ENCODE data around the gene CD276.

The CD276 gene

GRCh38 chr15:73679964-73680363 lies 4.2 kb upstream of the CD276 start:
- H3K4me1 Mint-ChIP-seq (ENCODE audit: low read depth): peaks cover 18% of the 10 kb centered on the region
- no peak overlapping the region for H3K4me3 Mint-ChIP-seq
- no peaks in the 10 kb centered on the region for H3K36me3 Mint-ChIP-seq
- H3K27ac Mint-ChIP-seq: no peak overlapping the region
- H3K27me3 Mint-ChIP-seq: peaks cover 19% of the 10 kb centered on the region
- no peaks in the 10 kb centered on the region for H3K9me3 Mint-ChIP-seq (ENCODE audit: low read depth)

DNA sequence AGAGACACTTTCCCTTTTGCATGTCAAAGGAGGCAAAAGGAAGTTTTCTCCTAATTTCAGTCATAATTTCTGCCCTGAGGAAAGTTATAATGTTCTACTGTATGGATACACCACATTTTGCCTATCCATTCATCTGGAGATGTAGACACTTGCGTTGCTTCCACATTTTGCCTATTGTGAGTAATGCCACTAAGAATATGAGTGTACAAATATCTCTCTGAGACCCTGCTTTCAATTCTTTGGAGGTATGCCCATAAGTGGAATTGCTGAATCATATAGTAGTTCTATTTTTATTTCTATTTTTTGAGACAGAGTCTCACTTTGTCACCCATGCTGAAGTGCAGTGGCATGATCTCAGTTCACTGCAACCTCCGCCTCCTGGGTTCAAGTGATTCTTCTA lies 3.6 kb upstream of the CD276 start:
- H3K4me1 Mint-ChIP-seq (ENCODE audit: low read depth): peaks cover 23% of the 10 kb centered on the region
- no peaks in the 10 kb centered on the region for H3K36me3 Mint-ChIP-seq
- H3K27me3 Mint-ChIP-seq: peaks cover 21% of the 10 kb centered on the region
- H3K9me3 Mint-ChIP-seq (ENCODE audit: low read depth): no peaks in the 10 kb centered on the region
- no peak overlapping the region for H3K4me3 Mint-ChIP-seq
- no peak overlapping the region for H3K27ac Mint-ChIP-seq

- H3K36me3 Mint-ChIP-seq: no peaks in the 10 kb centered on the region
- peaks cover 26% of the 10 kb centered on the region for H3K27me3 Mint-ChIP-seq
- no peak overlapping the region for H3K27ac Mint-ChIP-seq
- no peaks in the 10 kb centered on the region for H3K9me3 Mint-ChIP-seq (ENCODE audit: low read depth)
- no peak overlapping the region for H3K4me3 Mint-ChIP-seq
- H3K4me1 Mint-ChIP-seq (ENCODE audit: low read depth): peaks cover 23% of the 10 kb centered on the region
Measured at GRCh38 chr15:73681063-73681462, 3.1 kb upstream of the CD276 start.

DNA sequence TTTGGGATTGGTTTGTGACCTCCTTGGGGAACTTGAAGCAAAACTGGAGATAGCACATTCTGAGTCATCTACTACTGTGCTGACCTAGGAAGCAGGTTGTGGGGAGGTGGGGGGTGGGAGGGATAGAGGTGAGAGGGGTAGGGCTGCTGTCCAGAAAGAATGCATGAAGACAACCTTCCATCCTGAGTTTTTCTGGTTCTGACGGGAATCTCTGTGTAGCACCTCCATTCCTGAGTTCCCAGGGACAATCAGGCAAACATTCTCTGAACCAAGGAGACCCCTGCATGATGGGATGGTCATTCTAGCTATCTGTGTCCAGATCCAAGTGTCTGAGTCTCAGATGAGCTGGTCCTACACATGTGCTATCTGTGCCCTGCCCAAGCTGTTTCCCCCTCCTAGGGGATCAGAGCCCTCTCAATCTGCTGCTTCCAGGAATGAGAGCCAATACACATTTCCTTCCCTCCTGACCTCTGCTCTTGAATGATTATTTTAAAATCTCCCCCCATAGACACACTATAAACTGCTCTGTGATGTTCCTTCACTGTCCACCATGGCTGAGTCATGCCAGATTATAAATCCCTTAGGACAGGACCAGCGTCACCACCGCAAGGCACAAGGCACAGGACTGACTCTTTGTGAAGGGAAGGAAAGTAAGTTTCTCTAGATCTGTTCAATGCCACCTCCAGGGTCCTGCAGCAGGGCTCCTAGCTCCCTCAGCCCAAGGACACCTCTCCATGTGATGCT lies 2.2 kb upstream of the CD276 start:
- Mint-ChIP-seq H3K4me3 (no peak overlapping the region), H3K27me3 (peaks cover 33% of the 10 kb centered on the region), H3K4me1 (ENCODE audit: low read depth) (peaks cover 23% of the 10 kb centered on the region)

DNA sequence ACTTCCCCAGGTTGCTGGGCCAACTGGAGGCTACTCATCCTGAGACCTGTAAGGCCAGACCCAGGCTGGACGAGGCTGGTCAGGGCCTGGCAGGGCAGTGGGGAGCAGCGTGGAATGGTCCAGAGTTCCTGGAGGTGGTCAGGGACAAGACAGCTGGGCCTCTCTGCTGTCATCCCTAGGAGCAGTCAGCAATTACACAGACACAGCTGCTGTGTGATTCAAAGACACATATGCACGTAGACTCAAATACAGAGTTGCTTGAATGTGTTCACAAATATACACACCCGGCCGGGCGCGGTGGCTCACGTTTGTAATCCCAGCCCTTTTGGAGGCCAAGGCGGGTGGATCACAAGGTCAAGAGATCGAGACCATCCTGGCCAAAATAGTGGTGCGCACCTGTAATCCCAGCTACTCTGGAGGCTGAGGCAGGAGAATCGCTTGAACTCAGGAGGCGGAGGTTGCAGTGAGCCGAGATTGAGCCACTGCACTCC lies 1.5 kb upstream of the CD276 start:
- H3K4me1 Mint-ChIP-seq (ENCODE audit: low read depth): peaks cover 23% of the 10 kb centered on the region
- H3K4me3 Mint-ChIP-seq: peak overlapping the region; percentile 80
- H3K36me3 Mint-ChIP-seq: no peaks in the 10 kb centered on the region

More for the DNA sequence above, 2.2 kb upstream of the CD276 start:
- Mint-ChIP-seq H3K27ac (no peak overlapping the region), H3K9me3 (ENCODE audit: low read depth) (no peaks in the 10 kb centered on the region), H3K36me3 (no peaks in the 10 kb centered on the region)

GRCh38 chr15:73683257-73683776 lies 866 bp upstream of the CD276 start:
- Mint-ChIP-seq H3K27ac (no peak overlapping the region), H3K4me3 (peak overlapping the region; percentile 80), H3K36me3 (no peaks in the 10 kb centered on the region), H3K9me3 (ENCODE audit: low read depth) (no peaks in the 10 kb centered on the region), H3K4me1 (ENCODE audit: low read depth) (peaks cover 23% of the 10 kb centered on the region), H3K27me3 (peaks cover 39% of the 10 kb centered on the region)

More for the DNA sequence above, 1.5 kb upstream of the CD276 start:
- Mint-ChIP-seq H3K27ac (no peak overlapping the region), H3K9me3 (ENCODE audit: low read depth) (no peaks in the 10 kb centered on the region), H3K27me3 (peaks cover 34% of the 10 kb centered on the region)

DNA sequence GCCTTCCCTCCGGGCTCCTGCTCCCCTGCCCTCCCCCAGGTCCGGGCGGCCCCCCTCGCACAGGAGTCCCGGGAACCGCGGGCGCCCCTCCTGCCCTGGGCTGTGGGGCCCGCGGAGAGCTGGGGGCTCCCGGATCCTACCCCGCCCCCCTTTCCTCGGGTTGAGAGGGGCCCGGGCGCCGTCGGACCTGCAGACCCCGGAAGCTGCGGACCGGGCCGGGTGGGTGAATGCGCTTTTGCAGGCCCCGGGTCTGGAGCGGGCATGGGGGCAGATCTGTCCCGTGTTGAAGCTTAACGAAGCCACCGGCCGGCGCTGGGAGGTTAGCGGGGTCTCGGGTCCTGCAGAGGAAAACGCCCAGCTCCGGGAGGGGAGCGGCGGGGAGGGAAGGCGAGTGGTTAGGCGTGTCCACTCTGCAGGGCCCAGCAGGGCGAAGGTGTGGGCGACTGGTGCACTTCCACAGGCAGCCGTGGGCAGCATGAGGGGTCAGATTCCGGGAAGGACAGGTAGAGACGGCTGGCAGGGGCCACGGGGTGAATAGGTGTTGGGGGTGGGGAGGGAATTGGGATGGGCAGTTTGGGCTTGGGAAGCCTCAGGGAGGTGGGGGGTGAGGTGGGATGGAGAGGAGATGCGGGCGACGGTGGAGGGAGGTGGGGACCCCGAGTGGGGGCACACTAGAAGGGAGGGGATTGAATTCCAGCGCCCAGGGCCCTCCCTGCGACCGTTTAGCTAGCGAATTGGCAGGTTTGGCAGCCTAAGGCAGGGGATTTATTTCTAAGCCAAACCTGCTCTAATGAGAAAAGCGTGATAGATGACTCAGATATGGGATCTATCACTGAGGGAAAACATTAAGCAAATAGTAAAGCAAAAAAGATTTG lies 635 bp downstream of the CD276 start:
- Mint-ChIP-seq H3K27me3 (peaks cover 40% of the 10 kb centered on the region), H3K4me1 (ENCODE audit: low read depth) (peaks cover 23% of the 10 kb centered on the region), H3K36me3 (no peaks in the 10 kb centered on the region), H3K9me3 (ENCODE audit: low read depth) (no peaks in the 10 kb centered on the region), H3K4me3 (peak overlapping the region; percentile 66), H3K27ac (no peak overlapping the region)

GRCh38 chr15:73685981-73686380 lies 1.8 kb downstream of the CD276 start:
- Mint-ChIP-seq H3K4me3 (peak overlapping the region; percentile 5), H3K9me3 (ENCODE audit: low read depth) (no peaks in the 10 kb centered on the region), H3K27ac (no peak overlapping the region), H3K4me1 (ENCODE audit: low read depth) (peaks cover 23% of the 10 kb centered on the region), H3K36me3 (no peaks in the 10 kb centered on the region), H3K27me3 (peaks cover 38% of the 10 kb centered on the region)

GRCh38 chr15:73686781-73687256 lies 2.6 kb downstream of the CD276 start:
- Mint-ChIP-seq H3K9me3 (ENCODE audit: low read depth) (no peaks in the 10 kb centered on the region), H3K4me1 (ENCODE audit: low read depth) (peaks cover 19% of the 10 kb centered on the region), H3K36me3 (no peaks in the 10 kb centered on the region), H3K4me3 (no peak overlapping the region), H3K27me3 (peaks cover 35% of the 10 kb centered on the region), H3K27ac (no peak overlapping the region)

GRCh38 chr15:73687351-73687750 lies 3.2 kb downstream of the CD276 start:
- H3K27me3 Mint-ChIP-seq: peaks cover 31% of the 10 kb centered on the region
- no peak overlapping the region for H3K27ac Mint-ChIP-seq
- H3K36me3 Mint-ChIP-seq: no peaks in the 10 kb centered on the region
- H3K9me3 Mint-ChIP-seq (ENCODE audit: low read depth): no peaks in the 10 kb centered on the region
- H3K4me3 Mint-ChIP-seq: no peak overlapping the region
- peaks cover 17% of the 10 kb centered on the region for H3K4me1 Mint-ChIP-seq (ENCODE audit: low read depth)

DNA sequence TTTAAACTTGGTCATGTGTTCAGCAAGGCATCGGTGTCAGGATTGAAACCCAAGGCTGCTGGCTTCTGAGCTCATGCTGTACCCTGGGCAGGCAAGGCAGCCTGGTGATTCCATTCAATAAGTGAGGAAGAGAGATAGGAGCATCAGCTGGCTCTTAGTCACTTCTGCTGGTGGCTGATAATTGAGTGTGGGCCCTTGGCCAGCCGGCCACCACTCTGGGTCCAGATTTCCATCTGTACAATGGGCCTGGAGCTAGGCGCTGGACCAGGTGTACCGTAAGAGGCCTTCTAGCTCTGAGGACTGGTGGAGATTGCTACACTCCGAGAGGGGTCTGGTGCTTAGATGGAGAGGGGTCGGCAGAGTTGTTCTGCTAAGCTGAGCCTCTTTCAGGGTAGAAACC lies 4.3 kb downstream of the CD276 start:
- Mint-ChIP-seq H3K27me3 (peaks cover 30% of the 10 kb centered on the region), H3K27ac (no peak overlapping the region), H3K9me3 (ENCODE audit: low read depth) (no peaks in the 10 kb centered on the region), H3K4me3 (no peak overlapping the region), H3K4me1 (ENCODE audit: low read depth) (peaks cover 13% of the 10 kb centered on the region), H3K36me3 (no peaks in the 10 kb centered on the region)

- H3K27me3 Mint-ChIP-seq: peaks cover 27% of the 10 kb centered on the region
- no peak overlapping the region for H3K4me3 Mint-ChIP-seq
- no peaks in the 10 kb centered on the region for H3K36me3 Mint-ChIP-seq
- H3K27ac Mint-ChIP-seq: no peak overlapping the region
- no peaks in the 10 kb centered on the region for H3K4me1 Mint-ChIP-seq (ENCODE audit: low read depth)
- no peaks in the 10 kb centered on the region for H3K9me3 Mint-ChIP-seq (ENCODE audit: low read depth)
Measured at GRCh38 chr15:73691396-73691795, 7.2 kb downstream of the CD276 start.

GRCh38 chr15:73694419-73694818 lies 10.2 kb downstream of the CD276 start:
- no peak overlapping the region for H3K4me3 Mint-ChIP-seq
- no peak overlapping the region for H3K27ac Mint-ChIP-seq
- no peaks in the 10 kb centered on the region for H3K36me3 Mint-ChIP-seq
- H3K9me3 Mint-ChIP-seq (ENCODE audit: low read depth): no peaks in the 10 kb centered on the region
- peaks cover 21% of the 10 kb centered on the region for H3K27me3 Mint-ChIP-seq
- H3K4me1 Mint-ChIP-seq (ENCODE audit: low read depth): peaks cover 16% of the 10 kb centered on the region

GRCh38 chr15:73695773-73696640 lies 11.8 kb downstream of the CD276 start:
- Mint-ChIP-seq H3K27ac (no peak overlapping the region), H3K4me1 (ENCODE audit: low read depth) (peaks cover 17% of the 10 kb centered on the region), H3K27me3 (peaks cover 29% of the 10 kb centered on the region), H3K9me3 (ENCODE audit: low read depth) (no peaks in the 10 kb centered on the region), H3K4me3 (peak overlapping the region; percentile 44), H3K36me3 (no peaks in the 10 kb centered on the region)

All from activated naive CD8-positive, alpha-beta T cell (primary cell).